GM12878 (cell line): ENCODE results near the gene LYPD5. TPM values are rescaled to one million over a fixed set of nuclear protein-coding genes. Genes with fewer than 3 reads are reported as not detected.

Source experiments
- ATAC-seq: fragments of 200-7000 bp; cut with Tn5 transposase; 3 replicates; pipeline ENCODE4 v1.9.1; 2020; ENCODE audit warnings: mild to moderate bottlenecking, moderate library complexity
- BruUV-seq: library from RNA; stranded (reverse); fragments of 400-500 nt; replicated peaks from 2 replicates; lab custom pipeline; 2021; lab: Mats Ljungman, UMichigan
- CTCF ChIA-PET: fragments of 300-600 bp; sonication (Branson Sonifier 250); formaldehyde crosslinking; extraction: SDS; loops from one replicate; lab custom pipeline; 2021; ENCODE audit warnings: inconsistent platforms; lab: Yijun Ruan, JAX
- POLR2A ChIA-PET: fragments of 350-600 bp; formaldehyde crosslinking; extraction: SDS; loops from one replicate; lab custom pipeline; 2021; ENCODE audit warnings: inconsistent platforms; lab: Charles Lee
- RAD21 ChIA-PET: fragments of 300-600 bp; sonication (Branson Sonifier 250); formaldehyde crosslinking; loops from one replicate; lab custom pipeline; 2023; ENCODE audit warnings: antibody characterized with exemption; ENCODE audit not compliant: unreplicated experiment; lab: Charles Lee
- SMC1A ChIA-PET: fragments of 300-600 bp; sonication (Branson Sonifier 250); formaldehyde crosslinking; loops from one replicate; lab custom pipeline; 2023; ENCODE audit not compliant: unreplicated experiment, uncharacterized antibody; lab: Charles Lee
- DNase-seq: peaks from one replicate; pipeline ENCODE4 v3.0.0-alpha.2; 2011; ENCODE audit warnings: low read depth, low spot score
- FAIRE-seq: peaks from 3 replicates; lab custom pipeline; 2011; peaks lifted over from hg19 to GRCh38; lab: Jason Lieb, UNC
- H2AFZ ChIP-seq: 2 replicates; pipeline ENCODE4 v1.6.0; 2011; ENCODE audit warnings: low read depth, low read length, control low read depth; ENCODE audit not compliant: control insufficient read depth
- H3K27ac ChIP-seq: 2 replicates; pipeline ENCODE4 v1.5.1; 2011; ENCODE audit warnings: control low read depth; ENCODE audit not compliant: control insufficient read depth, insufficient read depth
- H3K27me3 ChIP-seq, 2 experiments: replicated peaks in 1 of 2; 2 replicates each; pipeline versions ENCODE4 v1.6.0 to v1.6.1; 2011; ENCODE audit warnings: low read length in 1 of 2; ENCODE audit not compliant: control insufficient read depth in 2 of 2, insufficient read depth in 2 of 2
- H3K36me3 ChIP-seq, 2 experiments: 2 replicates each; pipeline ENCODE4 v1.5.1; 2011; ENCODE audit warnings: low read length in 1 of 2; ENCODE audit not compliant: control insufficient read depth in 2 of 2, insufficient read depth in 2 of 2
- H3K4me1 ChIP-seq: 2 replicates; pipeline ENCODE4 v1.6.1; 2011; ENCODE audit warnings: mild to moderate bottlenecking, low read length, moderate library complexity, mixed read lengths; ENCODE audit not compliant: control insufficient read depth, insufficient read depth
- H3K4me2 ChIP-seq: 2 replicates; pipeline ENCODE4 v1.6.0; 2011; ENCODE audit warnings: control low read depth; ENCODE audit not compliant: control insufficient read depth, insufficient read depth
- H3K4me3 ChIP-seq: fragments of 200-600 bp; sonication (generic); 2 replicates; pipeline ENCODE4 v1.5.1; 2016
- H3K79me2 ChIP-seq: 2 replicates; pipeline ENCODE4 v1.6.0; 2011; ENCODE audit warnings: low read length; ENCODE audit not compliant: control insufficient read depth, insufficient read depth
- H3K9ac ChIP-seq: 2 replicates; pipeline ENCODE4 v1.8.0; 2011; ENCODE audit warnings: low read length, control low read depth, mixed read lengths; ENCODE audit not compliant: control insufficient read depth, insufficient read depth
- H3K9me3 ChIP-seq: replicated peaks from 3 replicates; pipeline ENCODE4 v1.5.1; 2011; ENCODE audit warnings: mild to moderate bottlenecking, low read length; ENCODE audit not compliant: control insufficient read depth, insufficient read depth
- H4K20me1 ChIP-seq: 2 replicates; pipeline ENCODE4 v1.6.0; 2011; ENCODE audit not compliant: control insufficient read depth, insufficient read depth
- DPF2 ChIP-seq: fragments of 450-650 bp; IDR thresholded peaks from 2 replicates; pipeline ENCODE4 v1.6.1; 2017; ENCODE audit warnings: mild to moderate bottlenecking
- EZH2 ChIP-seq: IDR thresholded peaks from 2 replicates; pipeline ENCODE4 v1.6.1; 2012; ENCODE audit warnings: low read depth, mild to moderate bottlenecking, control low read depth, inconsistent platforms, low read length, borderline replicate concordance; ENCODE audit not compliant: control insufficient read depth
- JUNB ChIP-seq: IDR thresholded peaks from 2 replicates; pipeline ENCODE4 v1.6.1; 2016; ENCODE audit warnings: antibody characterized with exemption, mild to moderate bottlenecking
- LARP7 ChIP-seq: fragments of 450-650 bp; IDR thresholded peaks from 2 replicates; pipeline ENCODE4 v1.6.1; 2017; ENCODE audit warnings: mild to moderate bottlenecking
- MXI1 ChIP-seq: fragments of 150-350 bp; IDR thresholded peaks from 2 replicates; pipeline ENCODE4 v1.6.1; 2011; ENCODE audit warnings: low read depth, mild to moderate bottlenecking, inconsistent platforms, low read length, improper control_type of control experiment
- POU2F2 ChIP-seq: IDR thresholded peaks from 3 replicates; pipeline ENCODE4 v1.6.1; 2011; ENCODE audit warnings: low read depth, mild to moderate bottlenecking, low read length, borderline replicate concordance
- STAT3 ChIP-seq: IDR thresholded peaks from 2 replicates; pipeline ENCODE4 v1.6.1; 2011; ENCODE audit warnings: low read depth, low read length, improper control_type of control experiment
- ZNF274 ChIP-seq: IDR thresholded peaks from one replicate; pipeline ENCODE4 v1.8.0; 2011; ENCODE audit not compliant: insufficient read length, insufficient read depth
- WGBS: methylation state at CpG from one replicate; pipeline ENCODE4 v1.1.6; 2016; ENCODE audit warnings: low lambda C conversion rate; ENCODE audit not compliant: insufficient replicate concordance, insufficient coverage; ENCODE audit errors: missing lambda C conversion rate; 5-methylcytosine and 5-hydroxymethylcytosine counted together
- in situ Hi-C: fragments of 300-500 bp; cut with MboI; formaldehyde crosslinking; loops from 9 replicates; pipeline ENCODE4 v1.14.3; 2018; ENCODE audit warnings: mixed read lengths
- intact Hi-C: fragments of 100-400 bp; cut with micrococcal nuclease; formaldehyde crosslinking; loops from one replicate; pipeline ENCODE4 v1.14.2; 2022; ENCODE audit not compliant: unreplicated experiment
- polyA plus RNA-seq, 11 experiments: library from polyadenylated mRNA; depleted of rRNA in 4 of 11; unstranded in 6 of 11; stranded (reverse) in 5 of 11; fragments of >200 nt; fragmentation: Nextera tagmentation in 4 of 11; fragmentation: Illumina TruSeq in 1 of 11; extraction: Ambion mirVana in 4 of 11; extraction: Trizol in 1 of 11; gene quantifications; 1 replicate in 1 of 11; 2 replicates in 10 of 11; pipeline versions ENCODE4 v1.2.1 to v1.2.3, GENCODE V29; 2011 to 2016; ENCODE audit warnings: inconsistent platforms in 2 of 11, missing spikeins in 2 of 11, low read depth in 1 of 11
- total RNA-seq, 4 experiments: library from RNA; depleted of rRNA in 3 of 4; stranded (reverse); fragments of >200 nt in 3 of 4; fragmentation: Illumina TruSeq in 1 of 4; extraction: Trizol in 1 of 4; gene quantifications; 2 replicates each; pipeline versions ENCODE4 v1.2.1 to v1.2.3, GENCODE V29; 2013 to 2021
- TF ChIP-seq, protein P1 (sequence below): fragments of 450-650 bp; conservative IDR thresholded peaks from 2 replicates; pipeline ENCODE4 v1.6.1; 2017; ENCODE audit warnings: mild to moderate bottlenecking, moderate library complexity

LYPD5 gene
- total and polyA plus RNA-seq, 10 of the 15 experiments (the other 5 are each of a cell fraction or from before 2014, with no cell fraction given) = 0.04 to 2.2 (median 0.69) TPM; not detected in 1

DNA sequence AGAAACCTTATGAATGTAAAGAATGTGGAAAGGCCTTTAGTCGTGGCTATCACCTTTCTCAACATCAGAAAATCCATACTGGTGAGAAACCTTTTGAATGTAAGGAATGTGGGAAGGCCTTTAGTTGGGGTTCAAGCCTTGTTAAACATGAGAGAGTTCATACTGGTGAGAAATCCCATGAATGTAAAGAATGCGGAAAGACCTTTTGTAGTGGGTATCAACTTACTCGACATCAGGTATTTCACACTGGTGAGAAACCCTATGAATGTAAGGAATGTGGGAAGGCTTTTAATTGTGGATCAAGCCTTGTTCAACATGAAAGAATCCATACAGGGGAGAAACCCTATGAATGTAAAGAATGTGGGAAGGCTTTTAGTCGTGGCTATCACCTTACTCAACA, 45.6 kb upstream of the LYPD5 start (continued):
- TF ChIP-seq, protein P1, sequence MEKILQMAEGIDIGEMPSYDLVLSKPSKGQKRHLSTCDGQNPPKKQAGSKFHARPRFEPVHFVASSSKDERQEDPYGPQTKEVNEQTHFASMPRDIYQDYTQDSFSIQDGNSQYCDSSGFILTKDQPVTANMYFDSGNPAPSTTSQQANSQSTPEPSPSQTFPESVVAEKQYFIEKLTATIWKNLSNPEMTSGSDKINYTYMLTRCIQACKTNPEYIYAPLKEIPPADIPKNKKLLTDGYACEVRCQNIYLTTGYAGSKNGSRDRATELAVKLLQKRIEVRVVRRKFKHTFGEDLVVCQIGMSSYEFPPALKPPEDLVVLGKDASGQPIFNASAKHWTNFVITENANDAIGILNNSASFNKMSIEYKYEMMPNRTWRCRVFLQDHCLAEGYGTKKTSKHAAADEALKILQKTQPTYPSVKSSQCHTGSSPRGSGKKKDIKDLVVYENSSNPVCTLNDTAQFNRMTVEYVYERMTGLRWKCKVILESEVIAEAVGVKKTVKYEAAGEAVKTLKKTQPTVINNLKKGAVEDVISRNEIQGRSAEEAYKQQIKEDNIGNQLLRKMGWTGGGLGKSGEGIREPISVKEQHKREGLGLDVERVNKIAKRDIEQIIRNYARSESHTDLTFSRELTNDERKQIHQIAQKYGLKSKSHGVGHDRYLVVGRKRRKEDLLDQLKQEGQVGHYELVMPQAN = no peak
- TF ChIP-seq LARP7 (no peak), DPF2 (no peak)
- TF ChIP-seq, all 136 proteins: peak for 0

DNA sequence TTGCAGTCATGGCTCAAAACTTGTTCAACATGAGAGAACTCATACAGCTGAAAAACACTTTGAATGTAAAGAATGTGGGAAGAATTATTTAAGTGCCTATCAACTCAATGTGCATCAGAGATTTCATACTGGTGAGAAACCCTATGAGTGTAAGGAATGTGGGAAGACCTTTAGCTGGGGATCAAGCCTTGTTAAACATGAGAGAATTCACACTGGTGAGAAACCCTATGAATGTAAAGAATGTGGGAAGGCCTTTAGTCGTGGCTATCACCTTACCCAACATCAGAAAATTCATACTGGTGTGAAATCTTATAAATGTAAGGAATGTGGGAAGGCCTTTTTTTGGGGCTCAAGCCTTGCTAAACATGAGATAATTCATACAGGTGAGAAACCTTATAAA, 45.0 kb upstream of the LYPD5 start:
- H3K9ac ChIP-seq = no peak overlapping the region
- H3K4me2 ChIP-seq = no peak overlapping the region
- ChIA-PET POLR2A (no interaction called here), CTCF (interaction anchor here (0.6 kb wide), 1 partner anchor 371 kb away, joined by 3 read pairs; no protein-coding TSS in a partner anchor), RAD21 (no interaction called here), SMC1A (no interaction called here)
- H3K36me3 ChIP-seq = no peaks in the 10 kb centered on the region; a peak in 1 of 4 replicates
- 93% methylated on average over 1 of the region's 1 CpG for WGBS
- FAIRE-seq (no peak), DNase-seq (no peak), ATAC-seq (no peak)
- TF ChIP-seq ZNF274 (peak; percentile 85), JUNB (no peak), MXI1 (no peak), STAT3 (no peak), POU2F2 (no peak), EZH2 (no peak)
- in situ Hi-C loops (no loop called here), intact Hi-C loops (no loop called here)
- H3K27ac ChIP-seq = no peak overlapping the region
- H2AFZ ChIP-seq = no peak overlapping the region
- H3K4me3 ChIP-seq = no peak overlapping the region
- BruUV-seq = no TSS peak
- no peaks in the 10 kb centered on the region for H3K79me2 ChIP-seq
- no peaks in the 10 kb centered on the region for H4K20me1 ChIP-seq
- H3K4me1 ChIP-seq = no peaks in the 10 kb centered on the region
- peaks cover 24% of the 10 kb centered on the region for H3K9me3 ChIP-seq
- H3K27me3 ChIP-seq = no peaks in the 10 kb centered on the region
